HCT116 (cell line): Measurements from ENCODE around the gene CENPP. TPM values are rescaled to one million over a fixed set of nuclear protein-coding genes. Genes with fewer than 3 reads are reported as not detected.

Experiments
- ATAC-seq: fragments of 200-7000 bp; cut with Tn5 transposase; 2 replicates; pipeline ENCODE4 v1.9.1; 2020; ENCODE audit warnings: mild to moderate bottlenecking, moderate library complexity
- BruUV-seq: library from RNA; stranded (reverse); fragments of 400-500 nt; replicated peaks from 2 replicates; lab custom pipeline; 2021; lab: Mats Ljungman, UMichigan
- CTCF ChIA-PET: fragments of 300-600 bp; sonication (Branson Sonifier 250); formaldehyde crosslinking; loops from one replicate; lab custom pipeline; 2021; ENCODE audit warnings: antibody characterized with exemption; lab: Charles Lee
- POLR2A ChIA-PET: fragments of 300-600, 350-600 bp; sonication (Branson Sonifier 250); formaldehyde crosslinking; loops from one replicate; lab custom pipeline; 2021; ENCODE audit warnings: antibody characterized with exemption; lab: Charles Lee
- RAD21 ChIA-PET, 2 experiments: fragments of 300-600 bp; sonication (Branson Sonifier 250); formaldehyde crosslinking; loops; one replicate each; lab custom pipeline; 2023; ENCODE audit warnings: low total read pairs in 2 of 2; ENCODE audit not compliant: uncharacterized antibody in 2 of 2, unreplicated experiment in 2 of 2, low non-redundant PET in 1 of 2; lab: Charles Lee
- DNase-seq: peaks from one replicate; pipeline ENCODE4 v3.0.0-alpha.2; 2010; ENCODE audit warnings: low read depth, low spot score
- H2AFZ ChIP-seq: fragments of 200-600 bp; shearing (Covaris generic), sonication (generic); 2 replicates; pipeline ENCODE4 v1.6.1; 2017; ENCODE audit warnings: low read depth, mixed run types, mixed read lengths, antibody characterized with exemption, low read length; ENCODE audit not compliant: poor library complexity, severe bottlenecking
- H3K27ac ChIP-seq: 2 replicates; pipeline ENCODE4 v1.5.1; 2012; ENCODE audit warnings: low read depth, low read length
- H3K27me3 ChIP-seq: fragments of 200-600 bp; sonication (generic); 2 replicates; pipeline ENCODE4 v1.6.1; 2016; ENCODE audit warnings: mixed run types, low read length, mixed read lengths; ENCODE audit not compliant: insufficient read depth
- H3K36me3 ChIP-seq, 2 experiments: fragments of 200-500 bp in 1 of 2; fragments of 200-600 bp in 1 of 2; sonication (Bioruptor generic) in 1 of 2; sonication (generic) in 1 of 2; 2 replicates each; pipeline versions ENCODE4 v1.5.1 to v1.6.1; 2014 to 2016; ENCODE audit warnings: low read length in 2 of 2, inconsistent platforms in 1 of 2, mixed read lengths in 1 of 2, mixed run types in 1 of 2; ENCODE audit not compliant: insufficient read depth in 2 of 2, control insufficient read depth in 1 of 2
- H3K4me1 ChIP-seq, 2 experiments: fragments of 200-600 bp in 1 of 2; sonication (generic) in 1 of 2; 2 replicates each; pipeline versions ENCODE4 v1.5.1 to v1.6.1; 2012 to 2017; ENCODE audit warnings: low read length in 2 of 2, inconsistent platforms in 1 of 2, mild to moderate bottlenecking in 1 of 2, mixed read lengths in 1 of 2, mixed run types in 1 of 2, moderate library complexity in 1 of 2; ENCODE audit not compliant: insufficient read depth in 2 of 2, control insufficient read depth in 1 of 2
- H3K4me2 ChIP-seq: fragments of 200-600 bp; sonication (generic); 2 replicates; pipeline ENCODE4 v1.6.1; 2017; ENCODE audit warnings: mixed run types, low read length, mixed read lengths
- H3K4me3 ChIP-seq, 2 experiments: fragments of 200-600 bp in 1 of 2; sonication (generic) in 1 of 2; replicated peaks in 1 of 2; 2 replicates each; pipeline ENCODE4 v1.5.1; 2011 to 2016; ENCODE audit warnings: low read length in 2 of 2, control low read depth in 1 of 2, low read depth in 1 of 2, mild to moderate bottlenecking in 1 of 2, mixed read lengths in 1 of 2, mixed run types in 1 of 2
- H3K79me2 ChIP-seq: fragments of 200-600 bp; sonication (generic); 2 replicates; pipeline ENCODE4 v1.6.1; 2017; ENCODE audit warnings: mild to moderate bottlenecking, mixed run types, low read length, moderate library complexity, mixed read lengths; ENCODE audit not compliant: insufficient read depth
- H3K9ac ChIP-seq: fragments of 200-600 bp; sonication (generic); 2 replicates; pipeline ENCODE4 v1.6.1; 2016; ENCODE audit warnings: low read length, mixed read lengths
- H3K9me2 ChIP-seq: fragments of 200-600 bp; sonication (generic), shearing (Covaris generic); 2 replicates; pipeline ENCODE4 v1.6.1; 2017; ENCODE audit warnings: mixed run types, mild to moderate bottlenecking, moderate library complexity; ENCODE audit not compliant: insufficient read depth
- H3K9me3 ChIP-seq, 2 experiments: fragments of 200-500 bp in 1 of 2; fragments of 200-600 bp in 1 of 2; sonication (Bioruptor generic) in 1 of 2; sonication (generic) in 1 of 2; 2 replicates each; pipeline ENCODE4 v1.6.1; 2014 to 2017; ENCODE audit warnings: low read length in 2 of 2, mixed read lengths in 2 of 2, inconsistent platforms in 1 of 2, low read depth in 1 of 2, mild to moderate bottlenecking in 1 of 2, mixed run types in 1 of 2, moderate library complexity in 1 of 2; ENCODE audit not compliant: control insufficient read depth in 1 of 2, insufficient read depth in 1 of 2
- H4K20me1 ChIP-seq: fragments of 200-600 bp; sonication (generic), shearing (Covaris generic); 2 replicates; pipeline ENCODE4 v1.6.1; 2017; ENCODE audit warnings: mixed run types, mild to moderate bottlenecking, moderate library complexity; ENCODE audit not compliant: insufficient read depth
- CBX3 ChIP-seq: IDR thresholded peaks from 2 replicates; pipeline ENCODE4 v1.6.1; 2012; ENCODE audit warnings: low read depth
- CEBPB ChIP-seq: IDR thresholded peaks from 2 replicates; pipeline ENCODE4 v1.6.1; 2012; ENCODE audit warnings: low read depth
- EGR1 ChIP-seq: IDR thresholded peaks from 2 replicates; pipeline ENCODE4 v1.6.1; 2012; ENCODE audit warnings: low read depth
- ELF1 ChIP-seq: IDR thresholded peaks from 2 replicates; pipeline ENCODE4 v1.6.1; 2012; ENCODE audit warnings: low read depth, borderline replicate concordance
- EZH2phosphoT487 ChIP-seq: fragments of 200-600 bp; IDR thresholded peaks from 2 replicates; pipeline ENCODE4 v1.6.1; 2018; ENCODE audit warnings: antibody characterized with exemption, borderline replicate concordance
- JUND ChIP-seq: IDR thresholded peaks from 2 replicates; pipeline ENCODE4 v1.6.1; 2012
- MAX ChIP-seq: IDR thresholded peaks from 2 replicates; pipeline ENCODE4 v1.6.1; 2012
- POLR2A ChIP-seq: IDR thresholded peaks from 2 replicates; pipeline ENCODE4 v1.7.0; 2011; ENCODE audit warnings: borderline replicate concordance; ENCODE audit not compliant: insufficient read depth, insufficient read length; ENCODE audit errors: extremely low read depth
- POLR2AphosphoS5 ChIP-seq: IDR thresholded peaks from 2 replicates; pipeline ENCODE4 v1.6.1; 2011; ENCODE audit warnings: mild to moderate bottlenecking, low read depth, low read length, moderate library complexity
- SIN3A ChIP-seq: IDR thresholded peaks from 2 replicates; pipeline ENCODE4 v1.6.1; 2012; ENCODE audit warnings: low read depth
- SRF ChIP-seq: IDR thresholded peaks from 2 replicates; pipeline ENCODE4 v1.6.1; 2012; ENCODE audit warnings: low read depth
- TCF7L2 ChIP-seq: IDR thresholded peaks from 2 replicates; pipeline ENCODE4 v1.7.0; 2011; ENCODE audit warnings: borderline replicate concordance, inconsistent platforms; ENCODE audit not compliant: insufficient read depth, insufficient read length; ENCODE audit errors: extremely low read depth
- ZBTB33 ChIP-seq: IDR thresholded peaks from 2 replicates; pipeline ENCODE4 v1.6.1; 2011; ENCODE audit warnings: mild to moderate bottlenecking, low read length, moderate library complexity; ENCODE audit not compliant: insufficient replicate concordance; ENCODE audit errors: extremely low read depth
- ZFX ChIP-seq: fragments of 450-650 bp; IDR thresholded peaks from 2 replicates; pipeline ENCODE4 v1.6.1; 2017
- intact Hi-C: fragments of 100-400 bp; cut with micrococcal nuclease; formaldehyde crosslinking; loops from 2 replicates; pipeline ENCODE4 v1.10.0; 2022
- total RNA-seq: library from RNA; stranded (reverse); gene quantifications from one replicate; pipeline ENCODE4 v1.2.1, GENCODE V29; 2021; ENCODE audit not compliant: unreplicated experiment

The CENPP gene
- total RNA-seq, 1 experiment from 2014 or later, result 7.0 TPM

- peak overlapping the region; percentile 87 for H3K27ac ChIP-seq
- ChIA-PET RAD21 (no interaction called here), CTCF (no interaction called here), POLR2A (no interaction called here)
- peak overlapping the region; percentile 91 for H3K4me2 ChIP-seq
- H3K9me2 ChIP-seq, result no peaks in the 10 kb centered on the region
- H2AFZ ChIP-seq, result no peak overlapping the region
- TF ChIP-seq SRF, result no peak
- TF ChIP-seq TCF7L2, result no peak
- TF ChIP-seq MAX, result peak; percentile 47
- no peak for TF ChIP-seq ELF1
- no peak for TF ChIP-seq EZH2phosphoT487
- peak; percentile 59 for TF ChIP-seq SIN3A
- no peak for TF ChIP-seq CEBPB
- no peak for TF ChIP-seq JUND
- TF ChIP-seq POLR2A, result no peak
- no peak for TF ChIP-seq ZFX
- TF ChIP-seq POLR2AphosphoS5, result 0 out of 2 replicates have a peak, but pooled peaks have one; percentile 31
- no peak for TF ChIP-seq CBX3
- peak; percentile 26; the same call in 1 of the 2 replicates for TF ChIP-seq EGR1
- TF ChIP-seq ZBTB33, result no peak
- no peak for DNase-seq
- peak overlapping the region; percentile 83 for H3K9ac ChIP-seq
- BruUV-seq, result TSS peak; percentile 51
- peak overlapping the region; percentile 72 to 90 for H3K4me3 ChIP-seq
- no peaks in the 10 kb centered on the region for H3K27me3 ChIP-seq
- peaks cover 11 to 24% of the 10 kb centered on the region in 2 experiments; a peak in 3 of 4 replicates for H3K4me1 ChIP-seq
- no peaks in the 10 kb centered on the region for H4K20me1 ChIP-seq
- ATAC-seq, result peak; percentile 43
- peaks cover 74% of the 10 kb centered on the region for H3K79me2 ChIP-seq
- no peaks in the 10 kb centered on the region for H3K9me3 ChIP-seq
- intact Hi-C loops, result no loop called here
- peaks cover 3 to 11% of the 10 kb centered on the region in 2 experiments; a peak in 1 of 4 replicates for H3K36me3 ChIP-seq
These were observed 343.2 kb downstream of the CENPP start for GRCh38 chr9:92668746-92669526.
